Vagina (tissue), 2 donors: ENCODE results near the gene PRSS48. TPM values are rescaled to one million over a fixed set of nuclear protein-coding genes. Genes with fewer than 3 reads are reported as not detected.

Experiments used
- DNase-seq, 2 donors: peaks; one replicate each; pipeline ENCODE4 v3.0.0-alpha.2; 2017; ENCODE audit errors: extremely low spot score in 2 of 2
- H3K27ac ChIP-seq: fragments of 200-600 bp; sonication (generic); one replicate; pipeline ENCODE4 v1.5.1; 2019
- H3K27me3 ChIP-seq: fragments of 200-600 bp; sonication (generic); one replicate; pipeline ENCODE4 v1.5.1; 2019
- H3K36me3 ChIP-seq, 2 donors: fragments of 200-600 bp; sonication (generic); one replicate each; pipeline ENCODE4 v1.5.1; 2017 to 2019
- H3K4me1 ChIP-seq: fragments of 200-600 bp; sonication (generic); one replicate; pipeline ENCODE4 v1.5.1; 2019
- H3K4me3 ChIP-seq, 2 donors: fragments of 200-600 bp; sonication (generic); 1 replicate in 1 of 2; 2 replicates in 1 of 2; pipeline ENCODE4 v1.5.1; 2016 to 2019
- H3K9me3 ChIP-seq: fragments of 200-600 bp; sonication (generic); one replicate; pipeline ENCODE4 v1.5.1; 2019
- CTCF ChIP-seq, 3 experiments: fragments of 450-650 bp in 2 of 3; fragments of 200-600 bp in 1 of 3; sonication (generic) in 1 of 3; IDR thresholded peaks; one replicate each; pipeline ENCODE4 v1.5.1; 2017 to 2019; ENCODE audit warnings: antibody characterized with exemption in 3 of 3, mild to moderate bottlenecking in 2 of 3, moderate library complexity in 2 of 3
- POLR2A ChIP-seq, 2 donors: fragments of 450-650 bp; IDR thresholded peaks; one replicate each; pipeline ENCODE4 v1.6.1; 2017; ENCODE audit warnings: antibody characterized with exemption in 2 of 2, mild to moderate bottlenecking in 2 of 2, moderate library complexity in 2 of 2
- POLR2AphosphoS5 ChIP-seq, 2 donors: sonication (generic); formaldehyde crosslinking; IDR thresholded peaks; one replicate each; pipeline ENCODE4 v1.9.0; 2017; ENCODE audit warnings: antibody characterized with exemption in 2 of 2, mild to moderate bottlenecking in 2 of 2, low read depth in 1 of 2; ENCODE audit not compliant: insufficient read depth in 1 of 2
- intact Hi-C: fragments of 100-400 bp; cut with DNase I; formaldehyde crosslinking; loops from one replicate; pipeline ENCODE4 v1.15.1; 2023
- total RNA-seq: library from RNA; depleted of rRNA; stranded (reverse); fragments of >200 nt; gene quantifications from one replicate; pipeline ENCODE4 v1.2.3, GENCODE V29; 2016

The PRSS48 gene
- total RNA-seq: not detected

GRCh38 chr4:151276787-151277562 lies at the start of gene PRSS48:
Gene PRSS48 (plus strand): TSS chr4:151277161. CDS start chr4:151277173, 12 bp downstream.
- DNase-seq: no peak
- intact Hi-C loops: no loop called here

GRCh38 chr4:151227172-151227571 lies 49.8 kb upstream of the PRSS48 start:
- Histone ChIP-seq H3K4me3 (peak overlapping the region; percentile 31 to 40), H3K27me3 (no peaks in the 10 kb centered on the region), H3K27ac (peak overlapping the region; percentile 82), H3K36me3 (no peaks in the 10 kb centered on the region), H3K9me3 (no peaks in the 10 kb centered on the region), H3K4me1 (peaks cover 42% of the 10 kb centered on the region)
- intact Hi-C loops: no loop called here
- no peak for DNase-seq
- TF ChIP-seq POLR2A (IDR thresholded peaks at IDR 0.05) (no peak), POLR2AphosphoS5 (IDR thresholded peaks at IDR 0.05; ENCODE audit: insufficient read depth in 1 of 2, low read depth in 1 of 2) (no peak), CTCF (IDR thresholded peaks at IDR 0.05) (no peak)

More at GRCh38 chr4:151276787-151277562, at the start of gene PRSS48:
- Histone ChIP-seq H3K9me3 (no peaks in the 10 kb centered on the region), H3K4me1 (peaks cover 3% of the 10 kb centered on the region), H3K4me3 (no peak within 1 kb of the TSS), H3K36me3 (no peaks in the 10 kb centered on the region), H3K27me3 (no peaks in the 10 kb centered on the region), H3K27ac (no peak within 1 kb of the TSS)
- TF ChIP-seq CTCF (IDR thresholded peaks at IDR 0.05): peak in 2 of 3 experiments; percentile 33 to 37
- TF ChIP-seq POLR2A (IDR thresholded peaks at IDR 0.05): no peak

GRCh38 chr4:151227731-151228130 lies 49.2 kb upstream of the PRSS48 start:
- Histone ChIP-seq H3K4me1 (peaks cover 42% of the 10 kb centered on the region), H3K4me3 (peak overlapping the region; percentile 31 to 40), H3K36me3 (no peaks in the 10 kb centered on the region), H3K27ac (peak overlapping the region; percentile 82), H3K9me3 (no peaks in the 10 kb centered on the region), H3K27me3 (no peaks in the 10 kb centered on the region)
- intact Hi-C loops: no loop called here
- TF ChIP-seq POLR2AphosphoS5 (IDR thresholded peaks at IDR 0.05; ENCODE audit: insufficient read depth in 1 of 2, low read depth in 1 of 2) (peak in 1 of 2 donors; percentile 37), CTCF (IDR thresholded peaks at IDR 0.05) (no peak), POLR2A (IDR thresholded peaks at IDR 0.05) (no peak)
- no peak for DNase-seq

GRCh38 chr4:151228189-151229119 lies 48.5 kb upstream of the PRSS48 start:
- Histone ChIP-seq H3K27me3 (no peaks in the 10 kb centered on the region), H3K9me3 (no peaks in the 10 kb centered on the region), H3K36me3 (no peaks in the 10 kb centered on the region), H3K4me3 (peak overlapping the region; percentile 31 to 40), H3K4me1 (peaks cover 42% of the 10 kb centered on the region), H3K27ac (peak overlapping the region; percentile 82)
- intact Hi-C loops: no loop called here
- no peak for DNase-seq
- TF ChIP-seq CTCF (IDR thresholded peaks at IDR 0.05) (no peak), POLR2A (IDR thresholded peaks at IDR 0.05) (no peak), POLR2AphosphoS5 (IDR thresholded peaks at IDR 0.05; ENCODE audit: insufficient read depth in 1 of 2, low read depth in 1 of 2) (no peak)
